PC-9 (cell line): ENCODE data around the gene FAM83C. TPM values are rescaled to one million over a fixed set of nuclear protein-coding genes. Genes with fewer than 3 reads are reported as not detected.

Experiments
- BruUV-seq: library from RNA; stranded (reverse); fragments of 400-500 nt; replicated peaks from 2 replicates; lab custom pipeline; 2021; lab: Mats Ljungman, UMichigan
- CTCF ChIA-PET: fragments of 300-600 bp; sonication (Branson Sonifier 250); formaldehyde crosslinking; loops from one replicate; lab custom pipeline; 2022; ENCODE audit warnings: antibody characterized with exemption; lab: Charles Lee
- POLR2A ChIA-PET: fragments of 300-600 bp; sonication (Branson Sonifier 250); formaldehyde crosslinking; loops from one replicate; lab custom pipeline; 2022; ENCODE audit warnings: antibody characterized with exemption; ENCODE audit not compliant: unreplicated experiment; lab: Charles Lee
- DNase-seq, 2 experiments: peaks; one replicate each; pipeline versions ENCODE4 v3.0.0 to v3.0.0-alpha.2; 2015 to 2022; ENCODE audit warnings: mixed read lengths in 1 of 2
- H2AFZ ChIP-seq: fragments of 200-600 bp; sonication (generic); 2 replicates; pipeline ENCODE4 v1.8.1; 2017; ENCODE audit warnings: antibody characterized with exemption
- H3F3A ChIP-seq: fragments of 200-600 bp; sonication (generic); 2 replicates; pipeline ENCODE4 v1.8.1; 2017; ENCODE audit warnings: antibody characterized with exemption, mild to moderate bottlenecking, low read depth; ENCODE audit not compliant: insufficient read depth
- H3K27ac ChIP-seq: fragments of 200-600 bp; sonication (generic); 2 replicates; pipeline ENCODE4 v1.6.1; 2016; ENCODE audit warnings: mixed run types
- H3K27me3 ChIP-seq: fragments of 200-600 bp; sonication (generic); 2 replicates; pipeline ENCODE4 v1.6.1; 2016; ENCODE audit warnings: low read depth, mixed run types; ENCODE audit not compliant: insufficient read depth
- H3K36me3 ChIP-seq: fragments of 200-600 bp; sonication (generic); 2 replicates; pipeline ENCODE4 v1.6.1; 2016; ENCODE audit warnings: low read depth, mixed run types
- H3K4me1 ChIP-seq: fragments of 200-600 bp; sonication (generic); replicated peaks from 2 replicates; pipeline ENCODE4 v1.6.1; 2016; ENCODE audit warnings: mixed run types; ENCODE audit not compliant: insufficient read depth
- H3K4me2 ChIP-seq: fragments of 200-600 bp; sonication (generic); 2 replicates; pipeline ENCODE4 v1.6.1; 2017; ENCODE audit warnings: mixed run types
- H3K4me3 ChIP-seq: fragments of 200-600 bp; sonication (generic); 2 replicates; pipeline ENCODE4 v1.6.1; 2016; ENCODE audit warnings: mixed run types
- H3K79me2 ChIP-seq: fragments of 200-600 bp; sonication (generic); 2 replicates; pipeline ENCODE4 v1.6.1; 2017; ENCODE audit warnings: low read depth, mixed run types
- H3K9me2 ChIP-seq: fragments of 200-600 bp; sonication (generic); 2 replicates; pipeline ENCODE4 v1.8.1; 2017; ENCODE audit warnings: mild to moderate bottlenecking; ENCODE audit not compliant: insufficient read depth
- H3K9me3 ChIP-seq: fragments of 200-600 bp; sonication (generic); 2 replicates; pipeline ENCODE4 v1.8.1; 2016; ENCODE audit warnings: low read depth; ENCODE audit not compliant: insufficient read depth
- H4K20me1 ChIP-seq: fragments of 200-600 bp; sonication (generic); 2 replicates; pipeline ENCODE4 v1.8.1; 2017; ENCODE audit not compliant: insufficient read depth
- EZH2 ChIP-seq: fragments of 200-600 bp; sonication (generic); IDR thresholded peaks from 2 replicates; pipeline ENCODE4 v1.8.0; 2017; ENCODE audit warnings: antibody characterized with exemption, low read depth
- intact Hi-C: fragments of 100-400 bp; cut with micrococcal nuclease; formaldehyde crosslinking; loops from one replicate; pipeline ENCODE4 v1.10.0; 2022; ENCODE audit not compliant: unreplicated experiment
- total RNA-seq: library from RNA; stranded (reverse); gene quantifications from 2 replicates; pipeline ENCODE4 v1.2.3, GENCODE V29; 2021
- TF ChIP-seq, protein P1 (sequence below): fragments of 200-600 bp; sonication (generic); conservative IDR thresholded peaks from 2 replicates; pipeline ENCODE4 v1.6.1; 2017; ENCODE audit warnings: mixed run types, antibody characterized with exemption, mild to moderate bottlenecking, moderate library complexity

FAM83C gene
- total RNA-seq, 1 experiment from 2014 or later: not detected

DNA sequence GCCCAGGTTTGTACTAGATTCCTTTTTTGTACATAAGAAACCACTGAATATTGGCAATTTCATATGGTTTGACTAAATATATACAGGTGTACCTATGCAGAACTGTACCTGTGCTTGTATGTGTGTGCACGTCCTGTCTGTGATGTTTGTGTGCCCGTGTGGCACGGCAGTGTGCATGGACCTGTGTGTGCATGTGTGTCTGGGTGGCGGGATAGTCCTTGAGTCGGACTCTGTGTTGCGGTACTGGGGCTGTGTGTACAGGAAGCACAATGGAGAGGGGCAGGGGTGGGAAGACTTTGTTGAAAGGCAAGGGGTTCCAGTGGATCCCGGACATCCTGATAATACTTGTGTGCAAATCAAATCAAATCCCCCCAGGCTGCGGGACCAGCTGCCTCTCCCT lies 3.4 kb upstream of the FAM83C start:
- DNase-seq: no peak
- no peak overlapping the region for H3K4me2 ChIP-seq
- ChIA-PET CTCF (no interaction called here), POLR2A (no interaction called here)
- no peaks in the 10 kb centered on the region for H4K20me1 ChIP-seq
- no peaks in the 10 kb centered on the region for H3K9me2 ChIP-seq
- no peak overlapping the region for H2AFZ ChIP-seq
- H3F3A ChIP-seq: no peaks in the 10 kb centered on the region
- no peaks in the 10 kb centered on the region for H3K79me2 ChIP-seq
- no peaks in the 10 kb centered on the region for H3K4me1 ChIP-seq
- no peaks in the 10 kb centered on the region for H3K27me3 ChIP-seq
- H3K27ac ChIP-seq: no peak overlapping the region
- TF ChIP-seq, protein P1, sequence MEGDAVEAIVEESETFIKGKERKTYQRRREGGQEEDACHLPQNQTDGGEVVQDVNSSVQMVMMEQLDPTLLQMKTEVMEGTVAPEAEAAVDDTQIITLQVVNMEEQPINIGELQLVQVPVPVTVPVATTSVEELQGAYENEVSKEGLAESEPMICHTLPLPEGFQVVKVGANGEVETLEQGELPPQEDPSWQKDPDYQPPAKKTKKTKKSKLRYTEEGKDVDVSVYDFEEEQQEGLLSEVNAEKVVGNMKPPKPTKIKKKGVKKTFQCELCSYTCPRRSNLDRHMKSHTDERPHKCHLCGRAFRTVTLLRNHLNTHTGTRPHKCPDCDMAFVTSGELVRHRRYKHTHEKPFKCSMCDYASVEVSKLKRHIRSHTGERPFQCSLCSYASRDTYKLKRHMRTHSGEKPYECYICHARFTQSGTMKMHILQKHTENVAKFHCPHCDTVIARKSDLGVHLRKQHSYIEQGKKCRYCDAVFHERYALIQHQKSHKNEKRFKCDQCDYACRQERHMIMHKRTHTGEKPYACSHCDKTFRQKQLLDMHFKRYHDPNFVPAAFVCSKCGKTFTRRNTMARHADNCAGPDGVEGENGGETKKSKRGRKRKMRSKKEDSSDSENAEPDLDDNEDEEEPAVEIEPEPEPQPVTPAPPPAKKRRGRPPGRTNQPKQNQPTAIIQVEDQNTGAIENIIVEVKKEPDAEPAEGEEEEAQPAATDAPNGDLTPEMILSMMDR: no peak
- no peak for TF ChIP-seq EZH2
- H3K9me3 ChIP-seq: no peaks in the 10 kb centered on the region
- intact Hi-C loops: no loop called here
- no peak overlapping the region for H3K4me3 ChIP-seq
- no TSS peak for BruUV-seq
- no peaks in the 10 kb centered on the region for H3K36me3 ChIP-seq

- DNase-seq: no peak
- Histone ChIP-seq H3K36me3 (no peaks in the 10 kb centered on the region), H3K4me3 (no peak overlapping the region), H3K27ac (no peak overlapping the region), H3F3A (no peaks in the 10 kb centered on the region), H3K4me2 (no peak overlapping the region), H3K4me1 (no peaks in the 10 kb centered on the region), H4K20me1 (no peaks in the 10 kb centered on the region), H2AFZ (no peak overlapping the region), H3K9me3 (no peaks in the 10 kb centered on the region), H3K9me2 (no peaks in the 10 kb centered on the region), H3K27me3 (no peaks in the 10 kb centered on the region), H3K79me2 (no peaks in the 10 kb centered on the region)
- intact Hi-C loops: no loop called here
- ChIA-PET CTCF (interaction anchor here (0.6 kb wide), 1 partner anchor 239 kb away, joined by 3 read pairs; no protein-coding TSS in a partner anchor), POLR2A (no interaction called here)
- no peak for TF ChIP-seq EZH2
- TF ChIP-seq, protein P1: no peak
- no TSS peak for BruUV-seq
These were observed 2.8 kb upstream of the FAM83C start for GRCh38 chr20:35295058-35295457.

DNA sequence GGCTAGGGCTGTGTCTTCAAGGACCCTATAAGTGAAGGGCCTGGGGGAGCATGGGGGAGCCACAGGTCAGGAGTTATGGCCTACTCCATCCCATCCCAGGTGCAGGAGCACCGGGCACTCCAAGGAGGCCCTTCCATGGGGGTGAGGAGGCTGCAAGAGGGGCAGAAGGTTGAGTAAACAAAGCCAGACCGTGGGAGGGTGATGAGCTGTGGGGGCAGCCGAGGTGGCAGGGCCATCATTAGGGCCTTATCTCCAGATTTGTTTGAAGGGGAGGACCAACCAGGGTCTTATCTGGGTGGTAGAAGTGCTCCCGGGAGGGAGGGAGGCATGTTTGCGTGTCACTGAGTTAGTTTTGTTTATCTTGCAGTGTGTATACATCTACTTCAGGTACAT lies 2.1 kb upstream of the FAM83C start:
- ChIA-PET POLR2A (no interaction called here), CTCF (interaction anchor here (0.6 kb wide), 1 partner anchor 438 kb away, joined by 4 read pairs; no protein-coding TSS in a partner anchor)
- Histone ChIP-seq H3F3A (no peaks in the 10 kb centered on the region), H3K27ac (no peak overlapping the region), H3K9me3 (no peaks in the 10 kb centered on the region), H2AFZ (no peak overlapping the region), H3K4me3 (no peak overlapping the region), H3K79me2 (no peaks in the 10 kb centered on the region), H3K4me1 (no peaks in the 10 kb centered on the region), H3K27me3 (no peaks in the 10 kb centered on the region), H3K36me3 (no peaks in the 10 kb centered on the region), H3K4me2 (no peak overlapping the region), H3K9me2 (no peaks in the 10 kb centered on the region), H4K20me1 (no peaks in the 10 kb centered on the region)
- intact Hi-C loops: no loop called here
- BruUV-seq: no TSS peak
- no peak for DNase-seq
- TF ChIP-seq EZH2: no peak
- TF ChIP-seq, protein P1: no peak
